Choroid plexus epithelial cell (primary cell): ENCODE results near the gene PCA3.
A peak's percentile ranks its signal among the peaks of the same experiment; 100 is the strongest.

Source experiments
- DNase-seq: peaks from one replicate; pipeline ENCODE4 v3.0.0-alpha.2; 2010; ENCODE audit warnings: low read depth
- H3K4me3 ChIP-seq: 2 replicates; pipeline ENCODE4 v1.5.1; 2011; ENCODE audit warnings: low read depth, mild to moderate bottlenecking, control low read depth, low read length, moderate library complexity
- CTCF ChIP-seq: conservative IDR thresholded peaks from 2 replicates; pipeline ENCODE4 v1.5.1; 2011; ENCODE audit warnings: low read depth, mild to moderate bottlenecking, control low read depth, inconsistent platforms, low read length, moderate library complexity

PCA3 gene

GRCh38 chr9:76799473-76799872, 35.2 kb downstream of the PCA3 start:
- TF ChIP-seq CTCF: no peak
- no peak overlapping the region for H3K4me3 ChIP-seq
- no peak for DNase-seq

GRCh38 chr9:76800901-76801300, 36.7 kb downstream of the PCA3 start:
- H3K4me3 ChIP-seq: no peak overlapping the region
- no peak for DNase-seq
- no peak for TF ChIP-seq CTCF

- DNase-seq: no peak
- no peak overlapping the region for H3K4me3 ChIP-seq
- no peak for TF ChIP-seq CTCF
Measured at GRCh38 chr9:76803083-76803482, 38.8 kb downstream of the PCA3 start.

- no peak for TF ChIP-seq CTCF
- H3K4me3 ChIP-seq: no peak overlapping the region
- no peak for DNase-seq
Measured at GRCh38 chr9:76803762-76804161, 39.5 kb downstream of the PCA3 start.

- DNase-seq: no peak
- TF ChIP-seq CTCF: no peak
- no peak overlapping the region for H3K4me3 ChIP-seq
Measured at GRCh38 chr9:76808636-76809035, 44.4 kb downstream of the PCA3 start.

- TF ChIP-seq CTCF: peak; percentile 90
- no peak overlapping the region for H3K4me3 ChIP-seq
- peak; percentile 86 for DNase-seq
Measured at GRCh38 chr9:76810377-76810957, 46.2 kb downstream of the PCA3 start.

- no peak overlapping the region for H3K4me3 ChIP-seq
- no peak for TF ChIP-seq CTCF
- peak; percentile 15 for DNase-seq
Measured at GRCh38 chr9:76812591-76812990, 48.4 kb downstream of the PCA3 start.
